ENCODE measurements around the gene CHMP3.
"Not testable (repeated sequence)": the region's sequence is repeated elsewhere in the genome, so short reads cannot be mapped to it uniquely, and the experiment has no call there.

DNA sequence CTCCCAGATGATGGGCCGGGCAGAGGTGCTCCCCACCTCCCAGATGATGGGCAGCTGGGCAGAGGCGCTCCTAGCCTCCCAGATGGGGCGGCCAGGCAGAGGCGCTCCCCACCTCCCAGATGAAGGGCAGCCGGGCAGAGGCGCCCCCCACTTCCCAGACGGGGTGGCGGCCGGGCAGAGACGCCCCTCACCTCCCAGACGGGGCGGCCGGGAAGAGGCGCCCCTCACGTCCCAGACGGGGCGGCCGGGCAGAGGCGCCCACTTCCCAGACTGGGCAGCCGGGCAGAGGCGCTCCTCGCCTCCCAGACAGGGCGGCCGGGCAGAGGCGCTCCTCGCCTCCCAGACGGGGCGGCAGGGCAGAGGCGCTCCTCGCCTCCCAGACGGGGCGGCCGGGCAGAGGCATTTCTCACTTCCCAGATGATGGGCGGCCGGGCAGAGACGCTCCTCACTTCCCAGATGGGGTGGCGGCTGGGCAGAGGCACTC lies 14.3 kb downstream of the CHMP3 start:
- TF ChIP-seq, protein P1, sequence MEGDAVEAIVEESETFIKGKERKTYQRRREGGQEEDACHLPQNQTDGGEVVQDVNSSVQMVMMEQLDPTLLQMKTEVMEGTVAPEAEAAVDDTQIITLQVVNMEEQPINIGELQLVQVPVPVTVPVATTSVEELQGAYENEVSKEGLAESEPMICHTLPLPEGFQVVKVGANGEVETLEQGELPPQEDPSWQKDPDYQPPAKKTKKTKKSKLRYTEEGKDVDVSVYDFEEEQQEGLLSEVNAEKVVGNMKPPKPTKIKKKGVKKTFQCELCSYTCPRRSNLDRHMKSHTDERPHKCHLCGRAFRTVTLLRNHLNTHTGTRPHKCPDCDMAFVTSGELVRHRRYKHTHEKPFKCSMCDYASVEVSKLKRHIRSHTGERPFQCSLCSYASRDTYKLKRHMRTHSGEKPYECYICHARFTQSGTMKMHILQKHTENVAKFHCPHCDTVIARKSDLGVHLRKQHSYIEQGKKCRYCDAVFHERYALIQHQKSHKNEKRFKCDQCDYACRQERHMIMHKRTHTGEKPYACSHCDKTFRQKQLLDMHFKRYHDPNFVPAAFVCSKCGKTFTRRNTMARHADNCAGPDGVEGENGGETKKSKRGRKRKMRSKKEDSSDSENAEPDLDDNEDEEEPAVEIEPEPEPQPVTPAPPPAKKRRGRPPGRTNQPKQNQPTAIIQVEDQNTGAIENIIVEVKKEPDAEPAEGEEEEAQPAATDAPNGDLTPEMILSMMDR (IDR thresholded peaks at IDR 0.05; ENCODE audit: low read length), result not testable (repeated sequence)
- not testable (repeated sequence) for TF ChIP-seq EZH2 (optimal IDR thresholded peaks at IDR 0.05; ENCODE audit: low read depth, low read length); EZH2phosphoT487 (IDR thresholded peaks at IDR 0.05; ENCODE audit: low read length)

Data from MM.1S (cell line).